ES-I3 (cell line): ENCODE data around the gene GPR33.
"Not testable (repeated sequence)": the region's sequence is repeated elsewhere in the genome, so short reads cannot be mapped to it uniquely, and the experiment has no call there.

Source experiments
- H3K36me3 ChIP-seq: 2 replicates; pipeline ENCODE4 v1.6.1; 2013; ENCODE audit warnings: mild to moderate bottlenecking, low read length, control low read depth, moderate library complexity; ENCODE audit not compliant: insufficient read depth
- H3K4me1 ChIP-seq: 2 replicates; pipeline ENCODE4 v1.6.1; 2013; ENCODE audit warnings: mild to moderate bottlenecking, control low read depth, low read length; ENCODE audit not compliant: insufficient read depth
- H3K9ac ChIP-seq: 2 replicates; pipeline ENCODE4 v1.6.1; 2013; ENCODE audit warnings: low read depth, mild to moderate bottlenecking, low read length, moderate library complexity
- H3K9me3 ChIP-seq: 2 replicates; pipeline ENCODE4 v1.6.1; 2013; ENCODE audit warnings: mild to moderate bottlenecking, low read length, moderate library complexity; ENCODE audit not compliant: control insufficient read depth, insufficient read depth

GPR33 gene

DNA sequence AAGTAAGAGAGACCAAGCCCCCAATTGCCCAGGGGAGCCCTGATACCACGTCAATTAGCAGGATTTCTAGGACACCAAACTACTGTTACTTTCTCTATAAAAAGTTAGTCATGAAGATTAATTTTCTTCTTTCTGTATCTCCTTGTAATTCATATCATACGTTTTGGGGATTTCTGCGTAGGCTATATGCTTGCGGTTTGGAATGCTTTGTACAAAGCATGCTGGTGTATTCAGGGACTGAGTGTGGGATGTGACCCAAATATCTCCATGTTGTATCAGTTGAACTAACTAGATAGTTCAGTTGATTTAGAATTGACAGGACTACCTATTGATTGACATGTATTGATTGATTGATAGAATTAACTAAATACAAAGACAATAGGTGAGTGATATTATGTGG, 7.7 kb downstream of the GPR33 start:
- Histone ChIP-seq H3K36me3 (no peaks in the 10 kb centered on the region), H3K4me1 (no peaks in the 10 kb centered on the region), H3K9ac (no peak overlapping the region), H3K9me3 (no peaks in the 10 kb centered on the region)

DNA sequence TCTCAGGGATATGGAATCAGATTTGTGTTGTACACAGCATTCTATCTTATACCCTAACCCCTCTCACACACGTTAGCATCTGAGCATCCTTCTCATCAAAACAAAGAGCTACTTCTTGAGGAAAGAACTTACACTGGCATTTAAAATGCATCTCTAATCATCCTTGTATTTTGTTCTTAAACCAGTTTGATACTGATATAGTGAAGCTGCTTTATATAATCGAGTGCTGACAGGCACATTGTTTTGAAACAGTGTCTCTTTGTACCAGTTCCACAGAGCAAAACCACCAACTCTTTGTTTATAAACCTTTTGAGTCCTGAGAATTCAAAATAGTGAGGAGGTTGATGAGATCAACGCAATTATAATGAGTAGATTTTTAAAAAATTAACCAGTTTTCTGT, 8.8 kb downstream of the GPR33 start:
- H3K36me3 ChIP-seq = no peaks in the 10 kb centered on the region
- H3K9ac ChIP-seq = no peak overlapping the region
- no peaks in the 10 kb centered on the region for H3K9me3 ChIP-seq
- H3K4me1 ChIP-seq = no peaks in the 10 kb centered on the region

DNA sequence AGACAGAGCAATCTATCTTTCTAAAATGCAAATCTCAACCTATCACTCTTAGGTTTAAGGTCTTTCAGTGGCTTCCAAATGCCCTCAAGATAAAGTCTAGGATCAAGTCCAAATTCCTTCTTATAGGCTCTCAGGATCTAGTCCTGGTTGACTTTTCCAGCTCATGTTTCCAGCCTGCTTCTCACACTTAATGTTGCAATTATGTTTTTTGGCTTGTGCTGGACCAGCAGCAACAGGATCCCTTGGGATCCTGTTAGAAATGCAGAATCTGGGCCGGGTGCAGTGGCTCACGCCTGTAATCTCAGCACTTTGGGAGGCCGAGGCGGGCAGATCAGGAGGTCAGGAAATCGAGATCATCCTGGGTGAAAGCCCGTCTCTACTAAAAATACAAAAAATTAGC, 10.6 kb downstream of the GPR33 start:
- Histone ChIP-seq H3K9ac (no peak overlapping the region), H3K4me1 (no peaks in the 10 kb centered on the region), H3K36me3 (no peaks in the 10 kb centered on the region), H3K9me3 (no peaks in the 10 kb centered on the region)

DNA sequence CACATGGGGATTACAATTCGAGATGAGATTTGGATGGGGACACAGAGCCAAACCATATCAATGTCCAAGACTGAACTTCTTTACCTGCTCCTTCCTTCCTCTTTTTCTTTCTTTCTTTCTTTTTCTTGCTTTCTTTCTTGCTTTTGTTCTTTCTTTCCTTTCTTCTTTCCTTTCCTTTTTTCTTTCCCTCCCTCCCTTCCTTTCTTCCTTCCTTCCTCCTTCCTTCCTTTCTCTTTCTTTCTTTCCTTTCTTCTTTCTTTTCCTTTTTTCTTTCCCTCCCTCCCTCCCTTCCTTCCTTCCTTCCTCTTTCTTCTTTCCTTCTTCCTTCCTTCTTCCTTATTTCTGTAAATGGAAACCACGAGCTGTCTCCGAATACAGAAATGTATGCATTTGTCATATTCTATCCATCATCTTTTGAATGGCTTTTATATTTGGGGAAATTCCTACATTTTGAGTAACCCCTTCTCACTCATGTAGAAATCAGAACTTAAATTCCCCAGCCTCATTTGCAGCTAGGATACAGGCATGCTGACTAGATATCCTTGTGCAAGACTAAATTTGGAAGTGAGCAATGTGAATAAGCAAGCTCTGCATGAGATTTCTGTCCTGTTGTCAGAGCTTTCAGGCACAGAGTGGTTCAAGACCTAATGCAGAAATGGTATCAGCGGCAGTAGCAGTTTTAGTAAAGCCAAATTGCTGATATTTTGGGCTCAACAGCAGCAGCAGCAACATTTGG, 11.5 kb downstream of the GPR33 start:
- Histone ChIP-seq H3K4me1 (no peaks in the 10 kb centered on the region), H3K36me3 (no peaks in the 10 kb centered on the region), H3K9ac (no peak overlapping the region), H3K9me3 (no peaks in the 10 kb centered on the region)

DNA sequence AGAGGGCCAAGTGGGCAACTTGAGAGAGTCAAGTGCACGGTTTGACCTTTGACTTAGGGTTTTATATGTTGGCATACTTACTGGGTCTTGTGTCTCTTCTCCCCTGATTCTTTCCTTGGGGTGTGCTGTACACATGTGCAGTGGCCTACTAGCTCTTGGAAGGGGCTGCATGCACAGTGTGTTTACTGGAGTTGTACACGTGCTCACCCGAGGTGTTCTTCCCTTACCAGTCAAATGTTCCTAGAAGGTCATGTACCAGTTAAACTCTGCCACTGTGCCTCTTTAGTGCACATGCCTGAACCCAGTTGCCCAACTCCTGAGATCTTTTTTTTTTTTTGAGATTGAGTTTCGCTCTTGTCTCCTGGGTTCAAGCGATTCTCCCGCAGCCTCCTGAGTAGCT, 21.3 kb downstream of the GPR33 start:
- Histone ChIP-seq H3K4me1 (no peaks in the 10 kb centered on the region), H3K9ac (no peak overlapping the region), H3K9me3 (no peaks in the 10 kb centered on the region), H3K36me3 (no peaks in the 10 kb centered on the region)

DNA sequence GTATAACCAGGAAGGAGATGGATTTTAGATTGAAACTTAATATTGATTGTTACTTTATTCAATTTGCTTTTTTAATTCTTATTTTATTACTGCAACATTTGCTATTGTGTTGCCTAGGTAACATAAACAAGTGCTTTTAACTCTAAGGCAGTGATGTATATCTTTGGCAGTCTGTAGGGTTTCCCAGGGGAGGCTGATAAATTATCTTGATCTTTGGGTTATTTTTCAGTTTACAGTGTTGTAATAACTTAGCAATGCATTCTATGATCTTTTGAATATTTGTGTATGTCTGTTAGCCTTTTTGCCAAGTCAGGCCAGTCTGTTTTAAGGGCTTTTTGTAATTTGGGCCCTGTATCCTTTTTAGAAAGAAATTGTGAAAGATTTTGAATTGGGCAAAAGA, 22.7 kb downstream of the GPR33 start:
- Histone ChIP-seq H3K4me1 (no peaks in the 10 kb centered on the region), H3K9ac (peak overlapping the region; percentile 39)

DNA sequence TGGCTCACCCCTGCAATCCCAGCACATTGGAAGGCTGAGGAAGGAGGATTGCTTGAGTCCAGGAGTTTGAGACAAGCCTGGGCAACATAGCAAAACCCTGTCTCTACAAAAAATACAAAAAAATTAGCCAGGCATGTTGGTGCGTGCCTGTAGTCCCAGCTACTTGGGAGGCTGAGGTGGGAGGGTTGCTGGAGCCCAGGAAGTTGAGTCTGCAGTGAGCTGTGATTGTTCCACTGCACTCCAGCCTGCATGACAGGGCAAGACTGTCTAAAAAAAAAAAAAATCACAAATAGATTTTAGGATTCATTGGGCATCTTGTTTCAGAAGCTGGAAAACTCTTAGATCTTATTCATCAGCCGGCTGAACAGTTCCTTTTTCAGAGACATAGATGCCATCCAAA, 25.4 kb downstream of the GPR33 start:
- H3K9me3 ChIP-seq, H3K9ac ChIP-seq, H3K36me3 ChIP-seq, H3K4me1 ChIP-seq: not testable (repeated sequence)

More for the DNA sequence above, 22.7 kb downstream of the GPR33 start:
- no peaks in the 10 kb centered on the region for H3K9me3 ChIP-seq
- H3K36me3 ChIP-seq = no peaks in the 10 kb centered on the region

DNA sequence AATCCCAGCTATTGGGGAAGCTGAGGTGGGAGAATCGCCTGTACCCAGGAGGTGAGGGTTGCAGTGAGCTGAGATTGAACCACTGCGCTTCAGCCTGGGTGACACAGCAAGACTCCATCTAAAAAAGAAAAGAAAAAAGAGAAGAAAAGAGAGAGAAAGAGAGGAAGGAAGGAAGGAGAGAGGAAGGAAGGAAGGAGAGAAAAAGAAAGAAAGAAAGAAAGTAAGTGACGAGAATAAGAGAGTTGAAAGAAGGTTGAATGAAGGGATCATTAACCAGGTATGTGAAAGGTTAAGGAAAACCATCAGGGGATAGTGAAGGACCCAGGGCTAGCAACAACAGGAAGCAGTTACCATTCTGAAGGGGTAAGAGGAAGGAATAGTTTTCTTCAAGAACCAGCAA, 26.3 kb downstream of the GPR33 start:
- Histone ChIP-seq H3K9me3 (no peaks in the 10 kb centered on the region), H3K36me3 (no peaks in the 10 kb centered on the region), H3K9ac (no peak overlapping the region), H3K4me1 (peaks cover 8% of the 10 kb centered on the region; the same call in 1 of the 2 replicates)

DNA sequence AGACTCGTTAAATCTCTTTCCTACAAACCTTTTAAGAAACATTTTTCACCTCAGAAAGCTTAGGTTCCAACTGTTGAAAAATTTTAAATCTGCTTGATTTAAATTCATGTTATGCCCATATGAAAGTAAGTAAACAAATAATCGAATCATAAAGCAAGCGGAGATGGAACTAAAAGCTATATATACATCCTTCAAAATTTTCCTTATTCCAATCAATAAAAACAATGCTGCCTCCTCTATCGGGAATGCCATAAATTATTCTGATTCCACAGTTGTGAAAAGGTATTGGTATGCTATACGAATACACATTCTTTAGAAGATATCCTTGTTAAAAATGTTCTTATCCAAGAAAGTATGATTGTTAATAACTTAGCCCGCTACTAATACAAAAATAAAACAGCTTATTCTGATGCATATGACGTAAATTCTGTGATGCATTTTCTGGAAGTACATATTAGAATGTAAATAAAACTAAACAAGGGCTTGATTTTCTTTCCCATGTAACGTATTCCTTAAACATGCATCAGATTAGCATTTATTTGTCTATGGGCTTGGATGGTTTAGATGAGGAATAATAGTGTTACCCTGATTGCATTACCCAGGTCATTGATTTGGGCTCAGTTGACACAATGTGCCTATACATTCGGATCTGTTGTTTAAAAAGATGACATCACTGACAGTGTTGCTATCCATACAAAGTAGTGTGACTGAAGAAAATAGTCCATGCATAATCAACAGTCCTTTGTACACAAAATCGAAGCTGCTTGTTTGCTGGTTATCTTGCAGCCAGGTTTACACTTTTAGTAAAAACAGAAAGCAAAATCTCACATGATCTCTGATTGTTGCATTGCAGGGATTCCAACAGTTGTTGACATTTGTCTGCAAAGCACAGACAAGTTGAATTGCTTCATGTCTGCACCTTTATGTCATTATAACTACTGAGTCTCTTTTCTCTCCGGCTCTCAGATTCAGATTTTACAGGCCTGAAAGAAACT, 29.9 kb downstream of the GPR33 start:
- peak overlapping the region; percentile 78 for H3K9ac ChIP-seq
- H3K36me3 ChIP-seq = no peaks in the 10 kb centered on the region
- H3K4me1 ChIP-seq = peaks cover 8% of the 10 kb centered on the region; the same call in 1 of the 2 replicates
- no peaks in the 10 kb centered on the region for H3K9me3 ChIP-seq

DNA sequence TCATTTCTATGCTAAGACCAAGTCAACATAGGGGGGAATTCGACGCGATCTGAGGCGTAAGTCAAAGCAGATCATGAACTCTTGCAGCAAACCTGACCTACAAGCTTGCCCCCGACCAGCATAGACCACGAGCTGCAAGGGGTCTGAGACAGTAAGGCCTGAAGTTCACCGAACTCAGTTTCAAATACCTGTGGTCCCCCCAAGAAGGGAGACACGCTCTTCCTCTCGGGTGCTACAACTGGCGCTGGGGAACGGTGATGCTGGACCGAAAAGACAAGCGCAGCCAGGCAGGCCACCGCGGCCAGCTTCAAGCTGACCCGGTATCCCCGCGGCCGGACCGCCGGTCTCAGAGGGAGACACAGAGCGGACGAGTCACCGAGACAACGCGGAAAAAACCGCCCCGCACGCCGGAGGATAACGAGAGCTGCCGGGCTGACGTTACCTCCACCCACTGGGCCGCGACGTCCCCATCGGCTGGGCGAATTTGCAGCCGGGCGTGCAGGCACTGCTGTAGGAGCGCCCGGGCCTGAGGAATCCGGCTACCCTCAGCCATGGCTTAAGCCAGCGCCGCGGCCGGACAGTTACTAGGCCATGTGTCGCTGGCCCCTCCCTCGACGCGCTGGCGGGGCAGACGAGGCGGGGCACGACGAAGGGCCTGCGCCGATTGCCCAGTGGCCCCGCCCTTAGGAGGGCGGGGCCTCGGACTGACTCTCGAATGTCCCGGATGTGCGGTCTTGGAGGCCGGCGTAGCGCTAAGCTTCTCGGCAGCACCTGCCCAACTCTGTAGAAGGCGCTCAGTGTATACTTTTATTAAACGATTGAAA, 30.8 kb downstream of the GPR33 start, which contains the start of gene DTD2:
Gene DTD2 (minus strand): TSS at position 666 of the 824 bp plus-strand sequence. CDS start 113 bp downstream, at position 553.
- no peaks in the 10 kb centered on the region for H3K36me3 ChIP-seq
- peak within 1 kb of the TSS; percentile 78 for H3K9ac ChIP-seq
- H3K4me1 ChIP-seq = peaks cover 8% of the 10 kb centered on the region; the same call in 1 of the 2 replicates
- no peaks in the 10 kb centered on the region for H3K9me3 ChIP-seq

DNA sequence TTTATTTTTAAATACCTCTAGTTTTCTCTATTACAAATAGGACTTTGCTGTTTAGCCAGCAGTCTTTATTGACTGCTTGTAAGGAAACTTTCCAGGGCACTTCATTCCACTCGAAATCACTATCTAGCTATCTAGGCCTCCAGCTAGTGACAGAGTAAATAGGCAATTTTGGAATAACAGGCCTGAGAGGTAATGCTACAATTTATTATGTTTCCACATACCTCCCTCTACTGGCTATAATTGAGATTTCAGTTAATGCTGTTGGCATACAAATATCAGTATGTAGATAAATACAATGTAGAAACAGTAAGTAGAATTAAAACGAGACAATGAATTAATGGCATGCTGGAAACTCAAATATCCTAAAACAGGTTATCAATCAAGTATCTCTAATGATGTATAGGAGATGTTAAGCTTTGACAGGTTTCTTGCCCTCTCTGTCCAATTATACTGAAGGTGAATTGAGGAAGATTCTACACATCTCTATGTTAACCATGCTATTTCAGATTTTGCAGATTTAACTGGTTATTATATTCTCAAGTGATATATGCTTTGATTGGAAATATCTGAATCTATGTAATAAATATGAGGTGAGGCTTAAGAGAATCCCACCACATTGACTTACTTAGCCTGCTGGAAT, 37.7 kb downstream of the GPR33 start:
- no peaks in the 10 kb centered on the region for H3K4me1 ChIP-seq
- H3K9ac ChIP-seq = no peak overlapping the region
- no peaks in the 10 kb centered on the region for H3K36me3 ChIP-seq
- no peaks in the 10 kb centered on the region for H3K9me3 ChIP-seq

DNA sequence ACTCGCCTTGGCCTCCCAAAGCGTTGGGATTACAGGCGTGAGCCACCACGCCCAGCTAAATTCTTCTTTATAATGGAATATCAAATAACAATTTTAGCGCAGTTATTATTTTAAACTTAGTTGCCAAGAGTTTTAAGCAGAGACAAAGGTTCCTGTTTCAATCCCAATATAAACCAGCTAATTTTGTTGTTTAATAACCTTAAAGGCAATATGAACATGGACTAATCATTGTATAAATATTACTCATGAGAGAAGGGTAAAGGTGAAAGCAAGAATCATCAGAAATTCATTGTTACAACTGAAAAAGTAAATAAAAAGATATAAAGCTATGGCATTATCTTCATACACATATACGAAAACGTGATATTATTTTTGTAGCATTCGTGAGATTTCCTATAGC, 38.7 kb downstream of the GPR33 start:
- Histone ChIP-seq H3K9ac (no peak overlapping the region), H3K9me3 (no peaks in the 10 kb centered on the region), H3K4me1 (no peaks in the 10 kb centered on the region), H3K36me3 (no peaks in the 10 kb centered on the region)

DNA sequence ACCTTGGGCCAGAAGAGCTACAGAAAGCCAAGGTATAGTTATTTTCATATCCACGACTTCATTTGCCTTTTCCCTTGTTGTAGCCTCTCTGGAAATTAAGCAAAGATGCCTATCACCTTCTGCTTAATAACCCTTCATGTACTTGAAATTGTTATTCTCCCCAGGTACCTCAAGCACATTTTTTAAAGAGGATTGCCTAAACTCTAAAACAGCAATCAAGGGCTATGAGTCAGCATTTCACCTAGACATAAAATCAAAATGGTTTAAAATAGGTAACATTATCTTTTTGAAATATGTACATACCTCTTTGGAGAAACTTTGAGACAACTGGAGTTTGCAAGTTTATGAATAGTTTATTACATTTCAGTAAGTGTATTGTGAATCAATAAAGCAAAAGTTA, 42.1 kb downstream of the GPR33 start:
- Histone ChIP-seq H3K9me3 (no peaks in the 10 kb centered on the region), H3K9ac (no peak overlapping the region), H3K4me1 (no peaks in the 10 kb centered on the region), H3K36me3 (no peaks in the 10 kb centered on the region)

DNA sequence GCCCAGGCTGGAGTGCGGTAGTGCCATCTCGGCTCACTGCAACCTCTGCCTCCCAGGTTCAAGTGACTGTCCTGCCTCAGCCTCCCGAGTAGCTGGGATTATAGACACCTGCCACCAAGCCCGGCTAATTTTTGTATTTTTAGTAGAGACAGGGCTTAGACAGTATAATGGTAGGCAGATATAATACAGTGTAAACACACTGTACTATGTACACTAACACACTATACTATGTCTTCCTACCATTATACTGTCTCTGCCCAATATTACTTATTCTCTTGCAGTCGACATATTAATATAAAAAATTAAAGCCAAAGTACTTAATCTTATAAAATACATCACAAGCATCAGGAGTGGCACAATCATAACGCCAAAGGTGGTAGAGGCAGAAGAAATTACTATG, 45.6 kb downstream of the GPR33 start:
- H3K9ac ChIP-seq = no peak overlapping the region
- no peaks in the 10 kb centered on the region for H3K36me3 ChIP-seq
- no peaks in the 10 kb centered on the region for H3K4me1 ChIP-seq
- H3K9me3 ChIP-seq = no peaks in the 10 kb centered on the region; the same call in 1 of the 2 replicates
